K562 (cell line): ENCODE measurements around the gene PLAC9.

Experiments used
- HMGXB4 ChIP-seq: sonication (generic); formaldehyde crosslinking; IDR thresholded peaks from 2 replicates; pipeline ENCODE4 v1.8.1; 2023; ENCODE audit warnings: mild to moderate bottlenecking, missing genetic modification reagents
- POLR2A ChIP-seq: fragments of 450-650 bp; conservative IDR thresholded peaks from 2 replicates; pipeline ENCODE4 v1.6.1; 2016

GRCh38 chr10:80164596-80164995 lies 32.1 kb downstream of the PLAC9 start:
- TF ChIP-seq POLR2A (no peak), HMGXB4 (no peak)
